OCI-LY1 (cell line): ENCODE measurements around the gene ARL6IP4.

Experiments
- H2AFZ ChIP-seq: fragments of 200-600 bp; sonication (generic), shearing (Covaris generic); 2 replicates; pipeline ENCODE4 v1.6.0; 2014; ENCODE audit warnings: antibody characterized with exemption, mild to moderate bottlenecking, low read length
- H3F3A ChIP-seq: fragments of 200-600 bp; sonication (generic), shearing (Covaris generic); 2 replicates; pipeline ENCODE4 v1.6.0; 2014; ENCODE audit warnings: mild to moderate bottlenecking, antibody characterized with exemption, low read length, moderate library complexity; ENCODE audit not compliant: insufficient read depth
- H3K27ac ChIP-seq: fragments of 200-600 bp; sonication (generic); 2 replicates; pipeline ENCODE4 v1.5.1; 2014; ENCODE audit warnings: low read length, mixed run types, mild to moderate bottlenecking, low read depth; ENCODE audit not compliant: poor library complexity, severe bottlenecking
- H3K27me3 ChIP-seq: fragments of 200-600 bp; sonication (generic); 2 replicates; pipeline ENCODE4 v1.6.0; 2014; ENCODE audit warnings: antibody characterized with exemption, mild to moderate bottlenecking, low read length, moderate library complexity; ENCODE audit not compliant: insufficient read depth
- H3K36me3 ChIP-seq: fragments of 200-600 bp; sonication (generic); 2 replicates; pipeline ENCODE4 v1.6.1; 2014; ENCODE audit warnings: mild to moderate bottlenecking, antibody characterized with exemption, low read length, moderate library complexity, mixed read lengths; ENCODE audit not compliant: insufficient read depth
- H3K4me1 ChIP-seq: fragments of 200-600 bp; sonication (generic); 2 replicates; pipeline ENCODE4 v1.5.1; 2014; ENCODE audit warnings: mild to moderate bottlenecking, low read length, moderate library complexity; ENCODE audit not compliant: insufficient read depth, severe bottlenecking
- H3K4me2 ChIP-seq: fragments of 200-600 bp; sonication (generic), shearing (Covaris generic); 2 replicates; pipeline ENCODE4 v1.6.1; 2014; ENCODE audit warnings: low read length
- H3K4me3 ChIP-seq: fragments of 200-600 bp; sonication (generic); 2 replicates; pipeline ENCODE4 v1.5.1; 2014; ENCODE audit warnings: low read length, low read depth, mild to moderate bottlenecking, mixed read lengths; ENCODE audit not compliant: poor library complexity, severe bottlenecking
- H3K79me2 ChIP-seq: fragments of 200-600 bp; shearing (Covaris generic); 2 replicates; pipeline ENCODE4 v1.6.1; 2016; ENCODE audit warnings: mixed run types, low read length, mixed read lengths; ENCODE audit not compliant: insufficient read depth
- H3K9ac ChIP-seq: fragments of 200-600 bp; sonication (generic), shearing (Covaris generic); 2 replicates; pipeline ENCODE4 v1.6.1; 2014; ENCODE audit warnings: mild to moderate bottlenecking, low read length, mixed read lengths
- H3K9me2 ChIP-seq: fragments of 200-600 bp; sonication (generic), shearing (Covaris generic); 2 replicates; pipeline ENCODE4 v1.6.1; 2014; ENCODE audit warnings: low read depth, mild to moderate bottlenecking, low read length, mixed read lengths
- H3K9me3 ChIP-seq: fragments of 200-600 bp; shearing (Covaris generic); 2 replicates; pipeline ENCODE4 v1.6.1; 2014; ENCODE audit warnings: low read length, mixed read lengths
- H4K20me1 ChIP-seq: fragments of 200-600 bp; sonication (generic), shearing (Covaris generic); 2 replicates; pipeline ENCODE4 v1.6.0; 2016; ENCODE audit warnings: mild to moderate bottlenecking, low read length; ENCODE audit not compliant: insufficient read depth
- EZH2 ChIP-seq: fragments of 200-600 bp; sonication (generic), shearing (Covaris generic); IDR thresholded peaks from 2 replicates; pipeline ENCODE4 v1.8.0; 2017; ENCODE audit warnings: borderline replicate concordance, mixed run types, mild to moderate bottlenecking, antibody characterized with exemption, low read length, moderate library complexity, mixed read lengths
- TF ChIP-seq, protein P1 (sequence below): fragments of 200-600 bp; sonication (generic), shearing (Covaris generic); IDR thresholded peaks from 2 replicates; pipeline ENCODE4 v1.5.1; 2017; ENCODE audit warnings: mild to moderate bottlenecking, antibody characterized with exemption, low read length, moderate library complexity, mixed read lengths

ARL6IP4 gene

GRCh38 chr12:122958198-122958888 lies 22.1 kb upstream of the ARL6IP4 start:
- TF ChIP-seq, protein P1, sequence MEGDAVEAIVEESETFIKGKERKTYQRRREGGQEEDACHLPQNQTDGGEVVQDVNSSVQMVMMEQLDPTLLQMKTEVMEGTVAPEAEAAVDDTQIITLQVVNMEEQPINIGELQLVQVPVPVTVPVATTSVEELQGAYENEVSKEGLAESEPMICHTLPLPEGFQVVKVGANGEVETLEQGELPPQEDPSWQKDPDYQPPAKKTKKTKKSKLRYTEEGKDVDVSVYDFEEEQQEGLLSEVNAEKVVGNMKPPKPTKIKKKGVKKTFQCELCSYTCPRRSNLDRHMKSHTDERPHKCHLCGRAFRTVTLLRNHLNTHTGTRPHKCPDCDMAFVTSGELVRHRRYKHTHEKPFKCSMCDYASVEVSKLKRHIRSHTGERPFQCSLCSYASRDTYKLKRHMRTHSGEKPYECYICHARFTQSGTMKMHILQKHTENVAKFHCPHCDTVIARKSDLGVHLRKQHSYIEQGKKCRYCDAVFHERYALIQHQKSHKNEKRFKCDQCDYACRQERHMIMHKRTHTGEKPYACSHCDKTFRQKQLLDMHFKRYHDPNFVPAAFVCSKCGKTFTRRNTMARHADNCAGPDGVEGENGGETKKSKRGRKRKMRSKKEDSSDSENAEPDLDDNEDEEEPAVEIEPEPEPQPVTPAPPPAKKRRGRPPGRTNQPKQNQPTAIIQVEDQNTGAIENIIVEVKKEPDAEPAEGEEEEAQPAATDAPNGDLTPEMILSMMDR = no peak
- no peak for TF ChIP-seq EZH2
- no peaks in the 10 kb centered on the region for H4K20me1 ChIP-seq

GRCh38 chr12:122959566-122960192 lies 20.8 kb upstream of the ARL6IP4 start:
- no peak overlapping the region for H3K9ac ChIP-seq
- no peak overlapping the region for H3K4me2 ChIP-seq
- no peaks in the 10 kb centered on the region for H4K20me1 ChIP-seq
- no peak overlapping the region for H2AFZ ChIP-seq
- no peaks in the 10 kb centered on the region for H3F3A ChIP-seq
- TF ChIP-seq EZH2 = no peak
- TF ChIP-seq, protein P1 = no peak
- H3K9me3 ChIP-seq = no peaks in the 10 kb centered on the region
- H3K4me1 ChIP-seq = no peaks in the 10 kb centered on the region
- H3K9me2 ChIP-seq = no peaks in the 10 kb centered on the region
- no peaks in the 10 kb centered on the region for H3K27me3 ChIP-seq
- H3K36me3 ChIP-seq = no peaks in the 10 kb centered on the region
- H3K27ac ChIP-seq = no peak overlapping the region
- no peak overlapping the region for H3K4me3 ChIP-seq
- no peaks in the 10 kb centered on the region for H3K79me2 ChIP-seq

More at GRCh38 chr12:122958198-122958888, 22.1 kb upstream of the ARL6IP4 start:
- Histone ChIP-seq H3F3A (no peaks in the 10 kb centered on the region), H3K9ac (no peak overlapping the region), H3K9me3 (no peaks in the 10 kb centered on the region), H2AFZ (no peak overlapping the region), H3K27me3 (no peaks in the 10 kb centered on the region), H3K27ac (no peak overlapping the region), H3K4me2 (no peak overlapping the region), H3K4me3 (no peak overlapping the region), H3K9me2 (no peaks in the 10 kb centered on the region), H3K4me1 (no peaks in the 10 kb centered on the region), H3K79me2 (no peaks in the 10 kb centered on the region), H3K36me3 (no peaks in the 10 kb centered on the region)

GRCh38 chr12:122960193-122960569 lies 20.3 kb upstream of the ARL6IP4 start:
- no peaks in the 10 kb centered on the region for H3K27me3 ChIP-seq
- H2AFZ ChIP-seq = no peak overlapping the region
- no peaks in the 10 kb centered on the region for H3K9me3 ChIP-seq

More at GRCh38 chr12:122960193-122960569, 20.3 kb upstream of the ARL6IP4 start:
- H3K9me2 ChIP-seq = no peaks in the 10 kb centered on the region
- TF ChIP-seq, protein P1 = no peak
- no peak for TF ChIP-seq EZH2
- H3K4me3 ChIP-seq = no peak overlapping the region
- H3K4me1 ChIP-seq = no peaks in the 10 kb centered on the region
- no peaks in the 10 kb centered on the region for H3K36me3 ChIP-seq
- no peak overlapping the region for H3K9ac ChIP-seq
- H3K27ac ChIP-seq = no peak overlapping the region
- no peak overlapping the region for H3K4me2 ChIP-seq
- no peaks in the 10 kb centered on the region for H3K79me2 ChIP-seq
- H3F3A ChIP-seq = no peaks in the 10 kb centered on the region
- H4K20me1 ChIP-seq = no peaks in the 10 kb centered on the region
